Fibroblast of upper back skin (primary cell): ENCODE measurements around the gene TMOD1.
A peak's percentile ranks its signal among the peaks of the same experiment; 100 is the strongest.
"Not testable (repeated sequence)": the region's sequence is repeated elsewhere in the genome, so short reads cannot be mapped to it uniquely, and the experiment has no call there.

Source experiments
- DNase-seq: peaks from one replicate; pipeline ENCODE4 v3.0.0-alpha.2; 2013

TMOD1 gene

GRCh38 chr9:97601228-97601898 is 99.9 kb downstream of the TMOD1 start:
- DNase-seq = no peak

DNA sequence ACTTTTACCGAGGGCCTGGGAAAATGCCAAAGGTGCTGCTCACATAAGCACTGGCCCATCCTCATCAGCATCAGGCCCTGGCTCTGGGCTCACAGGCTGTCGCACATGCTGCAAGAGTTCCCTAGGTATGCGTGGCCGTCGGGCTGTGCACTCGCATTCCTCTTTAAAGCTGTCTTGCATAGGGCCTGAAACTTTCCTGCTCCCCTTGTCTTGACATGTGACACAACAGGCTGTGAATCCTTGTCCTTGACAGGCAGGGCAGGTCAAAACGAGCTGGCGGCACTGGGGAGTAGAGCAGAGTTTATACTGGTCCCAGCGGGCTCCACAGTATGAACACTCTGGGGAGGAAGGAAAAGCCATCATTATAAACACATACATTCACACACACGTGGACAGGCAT is 101.0 kb downstream of the TMOD1 start:
- no peak for DNase-seq

DNA sequence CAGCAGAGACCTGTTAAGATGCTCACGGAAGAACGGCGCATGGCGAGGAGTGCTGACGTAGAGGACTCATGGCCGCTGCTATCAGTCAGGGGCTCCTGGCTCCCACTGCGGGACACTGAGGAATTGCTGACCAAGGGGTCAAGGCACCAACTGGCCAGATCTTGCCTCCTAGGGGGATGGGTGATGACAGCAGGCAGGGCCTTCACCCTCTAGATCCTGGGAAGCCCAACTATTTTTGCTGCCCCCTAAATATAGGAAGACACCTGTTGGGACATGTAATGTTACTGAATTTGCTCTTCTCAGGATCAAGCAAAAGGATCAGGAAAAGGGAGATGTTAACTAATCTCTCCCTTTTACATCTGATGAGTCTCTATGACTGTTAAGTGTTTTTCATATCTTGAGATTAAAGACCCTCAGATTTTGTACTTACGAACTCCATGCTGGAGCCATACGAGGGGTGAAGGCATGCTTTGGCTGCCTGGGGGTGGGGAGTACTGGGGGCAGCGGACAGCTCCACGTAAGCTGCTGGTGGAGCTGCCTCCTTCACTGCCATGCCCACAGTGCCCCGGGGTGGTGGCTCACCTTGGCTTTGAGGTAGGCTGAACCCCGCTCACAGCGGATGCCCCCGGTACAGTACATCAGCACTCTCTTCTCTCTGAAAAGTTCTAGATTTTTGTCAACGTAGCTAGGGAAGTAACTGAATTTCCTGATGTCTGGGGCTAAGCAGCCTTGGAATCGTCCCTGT is 103.6 kb downstream of the TMOD1 start:
- no peak for DNase-seq

DNA sequence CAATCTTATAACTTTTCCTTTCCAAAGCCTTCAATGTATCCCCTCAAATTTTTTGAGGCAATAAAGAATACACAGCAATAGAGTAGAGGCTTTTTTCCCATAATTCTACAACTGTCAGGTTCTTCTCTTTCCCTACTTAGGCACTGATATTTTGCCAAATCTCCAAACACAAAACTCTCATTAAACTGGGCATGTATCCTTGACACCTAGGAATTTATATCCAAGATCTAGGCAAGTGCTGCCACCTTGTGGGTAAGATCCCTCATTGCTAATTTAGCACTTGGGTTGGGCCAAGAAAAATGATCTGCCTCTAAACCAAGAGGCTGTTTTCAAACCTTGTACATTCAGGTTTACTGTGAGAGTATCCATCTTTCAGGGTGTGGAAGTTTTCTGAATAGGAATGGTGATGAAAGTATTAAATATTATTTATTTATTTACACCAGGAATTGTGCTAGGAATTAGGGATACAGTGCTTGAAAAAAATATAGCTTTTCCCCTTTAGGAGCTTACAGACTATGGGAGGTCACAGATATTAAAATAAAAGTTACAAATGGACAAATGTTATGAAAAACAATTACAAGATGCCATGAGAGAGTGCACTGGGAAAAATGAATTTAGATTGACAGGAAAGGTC is 114.1 kb downstream of the TMOD1 start:
- peak; percentile 44 for DNase-seq

DNA sequence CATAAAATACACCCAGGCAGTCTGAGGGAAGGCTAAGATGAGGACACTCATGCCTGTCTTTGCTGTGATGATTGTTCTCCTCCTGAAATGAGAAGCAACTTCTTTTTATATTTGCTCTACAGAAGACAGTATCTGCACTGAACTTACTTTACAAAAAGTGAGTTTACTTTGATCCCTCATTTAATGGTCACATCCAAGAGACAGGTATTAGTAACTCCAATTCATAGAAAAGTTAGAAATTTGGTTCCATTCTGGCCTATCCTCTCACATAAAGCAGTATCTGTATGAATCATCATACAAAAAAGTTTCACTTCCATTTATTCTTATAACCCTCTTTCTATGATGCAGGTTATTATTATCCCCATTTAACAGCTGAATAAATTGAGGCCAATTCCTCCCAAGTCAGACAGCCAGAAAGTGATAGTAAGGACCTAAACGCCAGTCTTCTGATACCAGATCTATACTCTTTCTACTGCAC is 116.5 kb downstream of the TMOD1 start:
- DNase-seq = no peak

DNA sequence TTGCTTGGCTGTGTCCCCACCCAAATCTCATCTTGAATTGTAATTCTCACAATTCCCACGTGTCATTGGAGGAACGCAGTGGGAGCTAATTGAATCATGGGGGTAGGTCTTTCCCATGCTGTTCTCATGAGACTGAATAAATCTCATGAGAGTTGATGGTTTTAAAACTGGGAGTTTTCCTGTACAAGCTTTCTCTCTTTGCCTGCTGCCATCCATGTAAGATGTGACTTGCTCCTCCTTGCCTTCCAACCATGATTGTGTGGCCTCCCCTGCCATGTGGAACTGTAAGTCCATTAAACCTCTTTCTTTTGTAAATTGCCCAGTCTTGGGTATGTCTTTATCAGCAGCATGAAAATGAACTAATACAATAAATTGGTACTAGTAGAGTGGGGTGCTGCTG is 118.6 kb downstream of the TMOD1 start:
- not testable (repeated sequence) for DNase-seq

DNA sequence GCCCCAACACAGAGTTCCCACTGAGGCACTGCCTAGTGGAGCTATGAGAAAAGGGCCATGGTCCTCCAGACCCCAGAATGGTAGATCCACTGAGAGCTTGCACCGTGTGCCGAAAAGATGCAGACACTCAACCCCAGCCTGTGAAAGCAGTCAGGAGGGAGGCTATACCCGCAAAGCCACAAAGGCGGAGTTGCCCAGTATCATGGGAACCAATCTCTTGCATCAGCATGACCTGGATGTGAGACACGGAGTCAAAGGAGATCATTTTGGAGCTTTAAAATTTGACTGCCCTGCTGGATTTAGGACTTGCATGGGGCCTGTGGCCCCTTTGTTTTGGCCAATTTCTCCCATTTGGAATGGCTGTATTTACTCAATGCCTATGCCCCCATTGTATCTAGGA is 121.0 kb downstream of the TMOD1 start:
- DNase-seq = not testable (repeated sequence)

GRCh38 chr9:97623946-97624345 is 122.5 kb downstream of the TMOD1 start:
- no peak for DNase-seq

DNA sequence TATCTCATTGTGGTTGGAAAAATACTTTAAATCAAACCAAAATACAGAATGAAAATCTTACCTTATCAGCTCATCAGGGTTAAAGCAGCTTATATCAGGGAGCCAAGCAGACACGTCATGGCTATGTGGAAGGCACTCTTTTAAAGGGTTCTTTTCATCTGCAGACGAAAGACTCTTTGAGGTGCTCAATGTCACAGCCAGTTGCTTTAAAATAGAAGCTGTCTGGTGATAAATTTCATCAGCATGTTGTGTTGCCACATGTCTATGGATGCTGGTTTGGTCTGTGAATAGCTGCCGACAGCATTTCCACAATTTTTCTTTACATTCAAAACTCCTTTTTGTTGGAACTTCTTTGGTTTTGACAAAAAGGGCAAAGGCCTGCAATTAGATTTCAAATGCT is 124.2 kb downstream of the TMOD1 start:
- no peak for DNase-seq

DNA sequence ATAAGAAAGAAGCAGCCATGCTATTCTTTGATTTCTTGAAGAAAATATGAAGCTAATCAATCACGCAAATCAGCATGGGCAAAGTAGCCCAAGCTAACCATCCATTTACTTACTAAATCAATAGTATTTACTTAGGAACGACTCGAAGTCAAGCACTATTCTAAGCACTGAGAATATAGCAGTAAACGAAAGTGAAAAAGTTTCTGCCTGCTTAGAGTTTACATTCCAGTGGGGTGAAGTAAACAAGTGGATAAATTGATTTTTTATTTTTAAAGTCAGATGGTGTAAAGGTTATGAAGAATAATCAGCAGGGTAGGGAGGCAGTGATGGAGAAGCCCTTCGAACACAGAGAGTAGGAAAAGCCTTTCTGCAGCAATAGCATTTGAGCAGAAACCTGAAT is 126.2 kb downstream of the TMOD1 start:
- no peak for DNase-seq

- DNase-seq = no peak
Measured at GRCh38 chr9:97628668-97629067, 127.2 kb downstream of the TMOD1 start.

GRCh38 chr9:97629156-97629555 is 127.7 kb downstream of the TMOD1 start:
- no peak for DNase-seq

DNA sequence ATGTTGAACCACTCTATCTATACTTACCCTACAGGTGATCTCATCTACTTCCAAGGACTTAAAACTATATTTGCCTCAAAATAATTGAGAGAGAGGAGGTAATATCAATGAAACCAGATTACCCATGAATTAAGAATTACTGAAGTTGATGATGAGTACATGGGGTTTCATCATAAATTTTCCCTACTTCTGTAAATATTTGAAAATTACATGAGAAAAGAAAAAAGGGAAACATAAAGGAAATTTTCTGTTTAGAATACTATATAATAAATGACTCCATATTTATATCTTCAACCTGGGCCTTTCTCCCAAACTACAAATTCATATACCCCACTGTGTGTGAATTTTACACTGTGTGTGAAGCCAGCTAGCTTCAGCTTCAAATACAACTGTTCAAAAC is 129.1 kb downstream of the TMOD1 start:
- DNase-seq = no peak

- DNase-seq = peak; percentile 77
Measured at GRCh38 chr9:97632248-97632984, 130.9 kb downstream of the TMOD1 start.

DNA sequence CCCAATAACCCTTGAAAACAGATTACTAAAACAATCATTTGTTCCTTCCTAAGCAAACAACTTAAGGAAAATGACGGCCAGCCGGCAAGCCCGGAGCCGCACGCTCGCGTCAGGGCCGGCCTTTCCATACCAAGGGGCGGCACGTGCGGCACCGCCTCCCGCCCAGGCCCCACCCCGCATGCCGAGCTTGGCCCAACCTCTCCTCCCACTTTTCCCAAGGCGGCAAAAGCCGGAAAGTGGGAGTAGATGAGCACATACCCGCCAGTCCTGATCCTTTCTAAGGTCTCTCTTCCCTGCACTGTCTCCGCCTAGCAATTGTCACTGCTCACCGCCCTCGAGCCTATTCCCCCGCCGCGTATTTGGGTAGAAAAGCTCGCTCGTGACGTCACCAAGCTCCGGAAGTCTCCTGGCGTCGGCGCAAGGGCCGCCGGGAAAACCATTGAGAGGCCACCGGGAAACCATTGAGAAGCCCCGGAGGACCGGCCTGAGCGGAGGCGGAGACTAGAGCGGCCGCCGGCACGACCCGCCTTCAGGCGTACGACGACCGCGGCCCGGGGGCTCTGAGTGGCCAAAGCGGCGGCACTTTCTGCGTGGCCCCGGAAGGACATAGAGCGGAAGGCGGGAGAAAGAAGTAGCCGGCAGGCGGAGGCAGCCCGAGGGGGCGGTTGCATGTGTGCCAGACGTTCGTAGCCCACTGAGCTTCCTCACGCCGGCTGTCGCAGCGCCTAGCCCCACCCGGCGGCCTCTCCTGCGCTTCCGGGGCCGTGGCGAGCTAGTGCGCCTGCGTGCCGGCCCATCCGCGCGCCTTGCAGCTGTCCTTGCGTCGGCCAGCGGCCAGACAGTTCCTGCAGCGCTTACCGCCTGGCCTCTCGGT is 131.8 kb downstream of the TMOD1 start, which contains the start of the genes NCBP1 and TSTD2:
Gene NCBP1, plus strand, starts transcription at position 837 of the 874 bp plus-strand sequence. CDS start 61 bp downstream, outside the sequence.
Gene TSTD2, minus strand, starts transcription at position 384 of the 874 bp plus-strand sequence. CDS start 5,806 bp downstream, outside the sequence.
- peak; percentile 98 for DNase-seq

DNA sequence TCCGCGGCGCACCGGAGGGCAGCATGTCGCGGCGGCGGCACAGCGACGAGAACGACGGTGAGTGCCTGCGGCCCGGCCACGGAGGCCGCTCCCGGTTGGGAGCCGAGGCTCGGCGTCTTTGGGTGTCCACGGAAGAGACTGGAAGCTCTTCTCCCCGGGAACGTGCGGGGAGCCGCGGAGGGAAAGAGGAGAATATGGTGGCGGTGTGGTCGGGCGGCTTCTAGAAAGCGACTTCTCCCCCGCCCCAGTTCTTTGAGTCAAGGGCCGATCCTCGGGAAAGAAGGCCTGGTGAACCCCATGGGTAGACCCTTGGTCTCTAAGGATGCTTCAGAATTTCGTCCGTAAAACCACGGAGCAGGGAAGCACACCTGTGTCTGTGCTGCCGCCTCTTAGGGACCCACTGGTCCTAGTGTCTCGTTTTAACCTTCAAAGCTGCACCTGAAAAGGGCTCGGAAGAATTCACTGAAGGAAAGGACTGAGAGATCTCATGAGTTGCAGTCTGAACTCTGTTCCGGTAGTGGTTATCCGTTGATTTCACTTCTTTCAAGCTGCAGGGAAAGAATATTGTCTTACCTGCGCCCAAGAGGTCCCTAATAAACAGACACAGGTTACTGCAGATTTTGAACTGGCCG is 132.5 kb downstream of the TMOD1 start:
- no peak for DNase-seq

- no peak for DNase-seq
Measured at GRCh38 chr9:97635026-97635425, 133.6 kb downstream of the TMOD1 start.

- no peak for DNase-seq
Measured at GRCh38 chr9:97636903-97637302, 135.4 kb downstream of the TMOD1 start.

- no peak for DNase-seq
Measured at GRCh38 chr9:97638666-97639065, 137.2 kb downstream of the TMOD1 start.

- no peak for DNase-seq
Measured at GRCh38 chr9:97640325-97640724, 138.9 kb downstream of the TMOD1 start.

DNA sequence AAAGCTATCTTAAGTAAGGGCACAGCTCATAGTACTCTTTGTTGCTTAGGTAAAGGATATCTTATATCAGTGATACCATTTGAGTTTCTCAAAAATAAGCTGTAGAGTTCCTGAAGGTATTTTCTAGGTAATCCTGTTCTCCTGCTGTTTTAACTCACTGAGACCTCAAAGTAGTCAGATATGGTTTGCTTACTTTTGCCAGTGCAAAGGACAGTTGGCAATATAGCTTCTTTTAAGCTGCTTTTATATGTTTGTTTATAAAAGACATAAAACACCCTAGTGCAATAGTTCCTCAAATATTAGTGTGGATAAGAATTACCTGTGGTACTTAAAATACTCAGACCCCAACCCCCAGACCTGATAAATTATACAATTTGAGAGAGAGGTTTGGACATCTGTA is 144.3 kb downstream of the TMOD1 start:
- DNase-seq = no peak
